Measurements from ENCODE around the gene MRPS11.
A peak's percentile ranks its signal among the peaks of the same experiment; 100 is the strongest.

MRPS11 gene

GRCh38 chr15:88450125-88450798 is 17.2 kb upstream of the MRPS11 start:
- POLR2A ChIA-PET, result no interaction called here
- CTCF ChIA-PET, result interaction anchor here (0.7 to 18.4 kb wide), 41 partner anchors 8 to 1826 kb away, joined by 3 to 407 read pairs (median 4); partner anchors contain the start of genes MRPL46, MRPS11 and NTRK3
- peak; percentile 12 for DNase-seq (ENCODE audit: low read depth, low spot score)
- TF ChIP-seq, protein P1, sequence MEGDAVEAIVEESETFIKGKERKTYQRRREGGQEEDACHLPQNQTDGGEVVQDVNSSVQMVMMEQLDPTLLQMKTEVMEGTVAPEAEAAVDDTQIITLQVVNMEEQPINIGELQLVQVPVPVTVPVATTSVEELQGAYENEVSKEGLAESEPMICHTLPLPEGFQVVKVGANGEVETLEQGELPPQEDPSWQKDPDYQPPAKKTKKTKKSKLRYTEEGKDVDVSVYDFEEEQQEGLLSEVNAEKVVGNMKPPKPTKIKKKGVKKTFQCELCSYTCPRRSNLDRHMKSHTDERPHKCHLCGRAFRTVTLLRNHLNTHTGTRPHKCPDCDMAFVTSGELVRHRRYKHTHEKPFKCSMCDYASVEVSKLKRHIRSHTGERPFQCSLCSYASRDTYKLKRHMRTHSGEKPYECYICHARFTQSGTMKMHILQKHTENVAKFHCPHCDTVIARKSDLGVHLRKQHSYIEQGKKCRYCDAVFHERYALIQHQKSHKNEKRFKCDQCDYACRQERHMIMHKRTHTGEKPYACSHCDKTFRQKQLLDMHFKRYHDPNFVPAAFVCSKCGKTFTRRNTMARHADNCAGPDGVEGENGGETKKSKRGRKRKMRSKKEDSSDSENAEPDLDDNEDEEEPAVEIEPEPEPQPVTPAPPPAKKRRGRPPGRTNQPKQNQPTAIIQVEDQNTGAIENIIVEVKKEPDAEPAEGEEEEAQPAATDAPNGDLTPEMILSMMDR (IDR thresholded peaks at IDR 0.05; ENCODE audit: insufficient read depth, low read length, missing control alignments), result peak; percentile 91
- H3K4me3 ChIP-seq (ENCODE audit: low read depth, low read length), result no peak overlapping the region

- TF ChIP-seq, protein P1 (IDR thresholded peaks at IDR 0.05; ENCODE audit: insufficient read depth, low read length, missing control alignments), result no peak
- ChIA-PET POLR2A (no interaction called here), CTCF (interaction anchor here (1.0 to 18.4 kb wide), 8 partner anchors 10 to 1538 kb away, joined by 3 to 407 read pairs (median 6); partner anchors contain the start of genes MRPL46, MRPS11 and NTRK3)
- no peak for DNase-seq (ENCODE audit: low read depth, low spot score)
- no peak overlapping the region for H3K4me3 ChIP-seq (ENCODE audit: low read depth, low read length)
Measured at GRCh38 chr15:88453651-88454050, 13.9 kb upstream of the MRPS11 start.

DNA sequence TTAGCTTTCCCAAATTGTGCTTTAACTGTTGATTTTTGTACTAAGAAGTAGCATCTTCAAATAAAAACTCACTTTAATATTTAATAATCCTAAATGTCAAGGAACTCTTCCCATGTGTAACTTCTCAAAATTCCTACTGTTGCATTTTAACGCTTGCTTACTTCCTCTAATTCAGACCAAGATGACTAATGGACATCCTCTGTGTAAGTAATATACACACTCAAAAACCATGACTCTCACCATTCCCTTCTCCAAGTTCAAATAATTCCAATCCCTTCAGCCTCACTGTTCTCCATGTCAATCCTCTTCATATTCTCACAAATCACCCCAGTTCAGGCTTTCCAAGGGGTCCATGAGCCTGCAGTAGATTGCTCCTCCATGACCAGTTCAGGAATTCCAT is 13.3 kb upstream of the MRPS11 start:
- POLR2A ChIA-PET, result interaction anchor here (1.0 kb wide), 1 partner anchor 13 kb away, joined by 4 read pairs; the partner anchor contains the start of gene MRPL46
- TF ChIP-seq, protein P1 (IDR thresholded peaks at IDR 0.05; ENCODE audit: insufficient read depth, low read length, missing control alignments), result no peak
- no peak overlapping the region for H3K4me3 ChIP-seq (ENCODE audit: low read depth, low read length)
- CTCF ChIA-PET, result interaction anchor here (0.7 to 18.4 kb wide), 22 partner anchors 10 to 1539 kb away, joined by 3 to 407 read pairs (median 4); partner anchors contain the start of genes MRPL46, MRPS11 and NTRK3
- DNase-seq (ENCODE audit: low read depth, low spot score), result no peak

DNA sequence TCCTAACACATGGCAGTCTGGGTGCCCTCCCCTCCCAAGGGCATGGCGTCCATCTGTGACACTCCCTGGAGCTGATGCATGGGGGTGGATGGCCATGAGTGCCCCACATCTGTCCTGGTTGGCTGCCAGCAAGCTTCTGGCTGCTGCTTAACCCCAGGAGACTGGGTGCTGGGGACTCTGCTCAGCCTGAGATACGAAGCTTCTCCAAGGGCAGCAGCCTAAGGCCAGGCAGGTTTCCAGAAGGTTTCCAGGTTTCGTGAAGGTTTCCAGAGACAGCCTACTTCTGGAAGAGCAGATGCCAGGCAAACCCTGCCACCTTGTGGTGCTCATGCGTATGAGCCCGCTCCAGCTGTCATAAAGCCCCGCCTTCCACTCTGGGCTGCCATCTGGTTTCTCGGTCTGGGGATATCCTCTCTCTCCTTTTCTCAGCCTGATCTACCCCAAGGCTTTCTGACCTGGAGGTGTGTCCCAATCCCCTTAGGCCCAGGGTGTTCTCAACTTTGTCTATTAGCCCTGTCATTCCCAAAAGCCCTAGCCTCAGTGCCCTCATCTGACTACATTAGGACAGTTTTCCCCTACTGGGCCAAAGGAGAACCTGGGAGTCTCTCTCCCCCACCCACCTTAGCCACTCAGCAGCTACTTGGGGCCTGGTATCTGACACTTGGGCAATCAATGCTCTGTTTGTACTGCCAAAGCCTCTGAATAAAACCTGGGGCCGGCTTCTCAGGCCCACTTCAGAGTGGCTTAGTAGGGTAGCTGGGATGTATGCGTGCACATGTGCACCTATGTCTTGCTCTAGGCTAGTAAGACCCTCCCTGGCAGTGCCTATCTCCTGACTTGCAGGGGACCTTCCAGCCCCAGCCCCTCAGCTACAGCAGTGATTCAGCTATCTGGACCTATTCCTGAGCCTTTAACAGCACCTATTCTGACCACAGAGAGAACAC is 12.4 kb upstream of the MRPS11 start:
- TF ChIP-seq, protein P1 (IDR thresholded peaks at IDR 0.05; ENCODE audit: insufficient read depth, low read length, missing control alignments), result peak; percentile 91
- peak; percentile 17 for DNase-seq (ENCODE audit: low read depth, low spot score)
- H3K4me3 ChIP-seq (ENCODE audit: low read depth, low read length), result no peak overlapping the region
- ChIA-PET CTCF (interaction anchor here (0.7 to 18.4 kb wide), 22 partner anchors 9 to 1540 kb away, joined by 3 to 407 read pairs (median 4); partner anchors contain the start of genes MRPL46, MRPS11 and NTRK3), POLR2A (interaction anchor here (1.0 kb wide), 1 partner anchor 12 kb away, joined by 4 read pairs; the partner anchor contains the start of gene MRPL46)

GRCh38 chr15:88456733-88457132 is 10.8 kb upstream of the MRPS11 start:
- ChIA-PET POLR2A (interaction anchor here (0.6 kb wide), 1 partner anchor 132 kb away, joined by 3 read pairs; no protein-coding TSS in a partner anchor), CTCF (interaction anchor here (0.9 to 18.4 kb wide), 6 partner anchors 13 to 1542 kb away, joined by 3 to 407 read pairs (median 8); partner anchors contain the start of gene NTRK3)
- H3K4me3 ChIP-seq (ENCODE audit: low read depth, low read length), result no peak overlapping the region
- no peak for DNase-seq (ENCODE audit: low read depth, low spot score)
- TF ChIP-seq, protein P1 (IDR thresholded peaks at IDR 0.05; ENCODE audit: insufficient read depth, low read length, missing control alignments), result no peak

Data from AG04449 (cell line).